ENCODE measurements around the gene LPO. TPM values are rescaled to one million over a fixed set of nuclear protein-coding genes. Genes with fewer than 3 reads are reported as not detected.

LPO gene
- total and polyA plus RNA-seq, 9 of the 15 experiments (the other 6 are each of a cell fraction or from before 2014, with no cell fraction given): 0.07 to 0.11 TPM; not detected in 7

- Histone ChIP-seq H3K4me1 (replicated peaks in 1 of 2; ENCODE audit: control insufficient read depth in 2 of 2, insufficient read depth in 2 of 2, low read length in 2 of 2) (peaks cover 0 to 21% of the 10 kb centered on the region in 2 experiments; a peak in 3 of 5 replicates), H3K27me3 (ENCODE audit: control insufficient read depth in 2 of 2, insufficient read depth in 2 of 2, low read length in 2 of 2) (peaks cover 17 to 42% of the 10 kb centered on the region in 2 experiments; a peak in 4 of 5 replicates), H3K9me3 (replicated peaks; ENCODE audit: control insufficient read depth, insufficient read depth, low read depth, low read length) (no peaks in the 10 kb centered on the region), H3K36me3 (ENCODE audit: control insufficient read depth, insufficient read depth, low read length) (no peaks in the 10 kb centered on the region), H3K9ac (ENCODE audit: insufficient read depth in 1 of 2, low read depth in 2 of 2, low read length in 2 of 2) (no peak overlapping the region), H3K4me3 (no peak overlapping the region), H3K79me2 (ENCODE audit: control insufficient read depth, insufficient read depth, low read length) (no peaks in the 10 kb centered on the region), H4K20me1 (replicated peaks; ENCODE audit: control insufficient read depth, insufficient read depth, low read length) (peaks cover 2% of the 10 kb centered on the region; the same call in 1 of the 2 replicates), H3K4me2 (ENCODE audit: insufficient read depth, low read length) (no peak overlapping the region), H3K9me1 (ENCODE audit: control insufficient read depth, insufficient read depth, low read length) (no peaks in the 10 kb centered on the region), H3K27ac (ENCODE audit: extremely low read depth, low read depth, low read length) (no peak overlapping the region), H2AFZ (ENCODE audit: low read depth, low read length) (no peak overlapping the region)
- ChIA-PET CTCF (ENCODE audit: low intra/inter-chr PET ratio) (no interaction called here), POLR2A (no interaction called here)
- BruUV-seq (replicated peaks): no TSS peak
- in situ Hi-C loops (cut with MboI): loop anchor here (25.0 kb wide), 1 partner anchor 731 kb away; no protein-coding TSS in a partner anchor
- 6% methylated on average over 2 of the region's 2 CpGs for WGBS (ENCODE audit: insufficient coverage, low coverage, missing lambda C conversion rate)
- TF ChIP-seq NFE2 (IDR thresholded peaks at IDR 0.05; ENCODE audit: low read depth): no peak
- no peak for TF ChIP-seq ZNF347 (CRISPR knock-in tag; IDR thresholded peaks at IDR 0.05; ENCODE audit: low read depth)
- TF ChIP-seq SREBF1 (IDR thresholded peaks at IDR 0.05; ENCODE audit: borderline replicate concordance, low read depth, low read length): no peak
- TF ChIP-seq ZNF384 (IDR thresholded peaks at IDR 0.05; ENCODE audit: low read depth, low read length): no peak
- TF ChIP-seq ELK1 (CRISPR knock-in tag; IDR thresholded peaks at IDR 0.05): no peak
- TF ChIP-seq RBFOX2 (IDR thresholded peaks at IDR 0.05; ENCODE audit: low read depth, low read length): no peak
- no peak for FAIRE-seq
- DNase-seq (ENCODE audit: extremely low read depth in 1 of 4, low spot score in 3 of 4): peak in 2 of 4 experiments; percentile 6 to 16
- intact Hi-C loops (cut with micrococcal nuclease): no loop called here
- ATAC-seq: no peak
These were observed 43.2 kb downstream of the LPO start for GRCh38 chr17:58281511-58282011.

All from K562 (cell line).